HG03439 (cell line): ENCODE results near the gene CD53.
"Not testable (repeated sequence)": the region's sequence is repeated elsewhere in the genome, so short reads cannot be mapped to it uniquely, and the experiment has no call there.

Source experiments
- ATAC-seq: cut with Tn5 transposase; IDR thresholded peaks from one replicate; pipeline ENCODE4 v1.9.1; 2021; ENCODE audit warnings: mild to moderate bottlenecking, moderate library complexity; ENCODE audit not compliant: unreplicated experiment

Gene CD53

DNA sequence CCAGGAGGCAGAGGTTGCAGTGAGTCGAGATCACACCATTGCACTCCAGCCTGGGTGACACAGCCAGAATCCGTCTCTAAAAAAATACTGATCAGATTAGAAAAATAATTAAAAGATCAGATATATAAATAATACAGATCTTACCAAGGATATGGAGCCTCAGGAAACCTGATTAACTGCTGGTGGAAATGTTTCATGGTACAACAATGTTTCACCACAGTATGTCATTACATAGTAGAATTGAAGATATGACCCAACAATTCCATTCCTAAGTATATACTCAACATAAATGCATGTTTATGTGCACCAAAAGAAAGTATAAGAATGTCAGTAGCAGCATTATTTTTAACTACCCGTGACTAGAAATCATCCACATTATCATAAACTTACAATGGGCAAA is 41.7 kb downstream of the CD53 start:
- ATAC-seq: no peak

DNA sequence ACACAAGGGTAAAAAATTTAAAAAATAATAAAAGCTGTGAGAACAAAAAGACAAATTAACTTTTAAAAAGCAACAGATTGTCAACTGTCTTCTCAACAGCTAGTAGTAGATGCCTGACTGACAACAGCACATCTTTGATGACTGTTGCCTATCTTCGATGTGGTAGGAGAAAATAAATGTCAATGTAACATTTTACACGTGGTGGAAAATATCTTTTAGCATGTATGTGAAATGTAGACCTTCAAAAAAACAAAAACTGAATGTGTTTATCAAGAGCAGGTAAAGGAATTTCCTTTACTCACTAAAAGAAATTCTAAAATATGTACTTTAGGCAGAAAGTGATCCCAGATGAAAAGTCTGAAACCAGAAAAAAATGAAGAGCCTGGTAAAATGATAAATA is 42.9 kb downstream of the CD53 start:
- no peak for ATAC-seq

DNA sequence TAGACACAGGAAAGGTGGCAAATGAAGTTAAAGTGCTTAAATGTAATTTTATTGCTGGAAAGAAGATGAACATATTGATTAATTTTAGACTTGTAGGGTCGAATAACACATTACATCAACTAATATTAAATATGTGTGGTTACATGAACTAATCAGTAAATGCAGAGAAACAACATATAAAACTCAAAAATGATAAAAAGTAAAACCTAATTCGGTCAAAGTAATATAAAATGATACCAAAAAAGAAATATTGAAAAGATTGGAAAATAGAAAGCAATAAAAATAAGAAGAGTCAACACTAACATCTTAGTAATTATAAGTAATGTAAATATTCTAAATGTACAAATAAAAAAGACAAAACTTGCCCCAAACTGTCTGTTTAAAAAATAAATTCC is 43.3 kb downstream of the CD53 start:
- ATAC-seq: no peak

DNA sequence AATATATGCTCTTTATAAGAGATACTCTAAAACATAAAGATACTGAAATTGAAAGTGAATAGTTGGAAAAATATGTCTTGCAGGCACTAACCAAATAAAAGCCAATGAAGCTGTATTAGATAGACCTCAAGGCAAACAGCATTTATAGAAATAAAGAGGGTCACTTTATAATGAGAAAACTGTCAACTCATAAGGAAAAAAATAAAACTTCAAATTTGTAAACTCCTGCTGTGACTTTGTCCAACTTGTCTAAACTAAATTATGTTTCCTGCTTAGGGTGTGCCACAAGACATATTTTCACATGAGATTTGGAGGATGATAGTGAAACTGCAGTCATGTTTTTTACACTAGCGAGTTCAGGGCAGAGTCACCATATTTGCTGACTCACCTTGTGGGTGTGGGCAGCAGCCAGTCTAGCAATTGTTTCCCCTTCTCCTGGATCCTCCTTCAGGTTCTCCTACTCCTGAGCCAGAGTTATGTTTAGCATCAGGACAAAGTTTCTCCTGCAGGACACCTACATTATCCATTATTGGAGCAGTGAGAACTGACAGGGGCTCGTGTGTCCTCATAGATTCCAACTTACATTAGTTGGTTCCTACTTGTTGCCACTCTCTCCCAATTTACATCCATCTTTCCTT is 43.8 kb downstream of the CD53 start:
- ATAC-seq: no peak

DNA sequence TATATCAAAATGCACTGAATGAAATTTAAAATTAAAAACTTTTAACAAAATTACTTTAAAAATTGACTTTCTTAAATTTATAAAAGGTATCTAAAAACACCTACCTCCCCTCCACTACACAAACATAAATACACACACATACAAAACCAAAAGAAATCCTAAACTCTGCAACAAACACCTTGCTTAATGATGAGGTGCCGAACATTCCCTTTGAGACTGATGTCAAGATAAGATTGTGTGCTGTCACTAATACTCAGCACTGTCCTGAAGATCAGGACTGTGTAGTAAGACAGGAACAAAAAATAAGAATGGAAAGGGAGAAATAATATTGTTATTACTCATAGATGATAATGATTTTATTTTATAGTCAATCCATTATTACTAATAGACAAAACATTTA is 45.1 kb downstream of the CD53 start:
- no peak for ATAC-seq

DNA sequence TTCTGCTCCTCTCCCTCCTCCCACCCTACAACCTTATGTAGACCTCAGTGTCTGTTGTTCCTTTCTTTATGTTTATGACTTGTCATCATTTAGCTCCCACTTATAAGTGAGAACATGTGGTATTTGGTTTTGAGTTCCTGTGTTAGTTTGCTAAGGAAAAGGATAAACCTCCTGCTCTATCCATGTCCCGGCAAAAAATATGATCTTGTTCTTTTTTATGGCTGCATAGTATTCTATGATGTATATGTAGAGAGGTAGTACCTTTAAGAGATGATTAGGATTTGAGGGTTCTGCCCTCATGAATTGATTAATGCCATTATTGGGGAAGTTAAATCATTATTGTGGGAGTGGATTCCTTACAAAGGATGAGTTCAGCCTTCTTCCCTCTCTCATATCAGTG is 49.0 kb downstream of the CD53 start:
- ATAC-seq: no peak

DNA sequence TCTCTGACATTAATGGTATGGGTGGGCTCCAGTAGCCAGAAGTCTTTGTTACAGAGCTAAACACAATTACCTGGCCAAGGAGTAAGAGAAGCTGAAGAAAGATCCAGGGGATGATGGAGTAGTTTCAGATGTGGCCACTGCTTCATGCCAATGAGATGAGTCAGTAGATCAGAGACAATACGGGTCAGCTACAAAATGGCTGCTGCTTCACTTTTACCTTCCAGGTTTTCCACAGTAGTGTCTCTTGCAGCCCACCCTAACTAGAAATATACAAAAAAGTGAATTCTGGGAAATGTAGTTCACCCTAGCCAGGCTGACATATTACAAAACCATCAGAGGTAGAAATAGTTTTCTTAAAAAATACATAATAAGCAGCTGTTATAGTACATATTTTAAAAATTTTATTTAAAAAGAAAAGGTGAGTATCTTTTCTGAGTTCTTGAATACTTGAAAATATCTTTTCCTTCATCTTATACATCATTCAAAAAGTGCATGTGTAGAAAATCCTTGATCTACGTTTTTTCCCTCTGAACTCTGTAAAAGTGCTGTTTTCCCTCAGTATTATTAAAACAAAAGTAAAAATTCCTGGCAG is 54.6 kb downstream of the CD53 start:
- ATAC-seq: no peak

DNA sequence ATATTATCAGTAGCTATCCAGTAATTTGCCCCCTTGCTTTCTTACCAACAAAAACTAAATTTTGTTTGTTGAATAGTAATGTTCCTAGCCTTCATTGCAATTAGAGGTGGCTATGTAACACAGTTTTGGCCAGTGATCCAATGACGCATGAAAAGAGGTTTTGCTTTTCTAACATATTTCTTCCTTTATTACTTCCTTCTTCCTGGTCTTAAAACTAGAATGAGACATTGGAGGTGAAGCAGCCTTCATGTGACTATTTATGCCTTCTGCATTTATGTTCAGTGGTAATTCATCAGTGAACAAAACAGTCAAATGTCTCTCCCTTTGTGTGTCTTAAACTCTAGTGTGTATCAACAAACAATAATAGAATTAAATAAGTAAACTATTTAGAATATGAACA is 55.2 kb downstream of the CD53 start:
- ATAC-seq: no peak

DNA sequence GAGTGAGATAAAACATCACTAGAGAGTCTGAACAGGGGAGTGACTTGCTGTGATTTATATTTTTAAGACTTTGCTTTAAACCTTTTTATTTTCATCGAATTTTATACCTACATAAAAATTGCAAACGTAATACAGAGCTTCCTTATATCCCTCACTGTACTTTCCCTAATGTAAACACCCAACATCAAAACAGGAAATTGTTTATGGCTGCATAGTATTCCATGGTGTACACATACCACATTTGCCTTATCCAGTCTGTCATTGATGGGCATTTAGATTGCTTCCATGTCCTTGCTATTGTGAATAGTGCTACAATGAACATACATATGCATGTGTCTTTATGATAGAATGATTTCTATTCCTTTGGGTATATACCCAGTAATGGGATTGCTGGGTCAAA is 56.0 kb downstream of the CD53 start:
- ATAC-seq: no peak

DNA sequence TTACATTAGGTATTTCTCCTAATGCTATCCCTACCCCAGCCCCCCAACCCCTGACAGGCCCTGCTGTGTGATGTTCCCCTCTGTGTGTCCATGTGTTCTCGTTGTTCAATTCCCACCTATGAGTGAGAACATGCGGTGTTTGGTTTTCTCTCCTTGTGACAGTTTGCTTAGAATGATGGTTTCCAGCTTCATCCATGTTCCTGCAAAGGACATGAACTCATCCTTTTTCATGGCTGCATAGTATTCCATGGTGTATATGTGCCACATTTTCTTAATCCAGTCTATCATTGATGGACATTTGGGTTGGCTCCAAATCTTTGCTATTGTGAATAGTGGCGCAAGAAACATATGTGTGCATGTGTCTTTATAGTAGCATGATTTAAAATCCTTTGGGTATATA is 58.1 kb downstream of the CD53 start:
- ATAC-seq: not testable (repeated sequence)

DNA sequence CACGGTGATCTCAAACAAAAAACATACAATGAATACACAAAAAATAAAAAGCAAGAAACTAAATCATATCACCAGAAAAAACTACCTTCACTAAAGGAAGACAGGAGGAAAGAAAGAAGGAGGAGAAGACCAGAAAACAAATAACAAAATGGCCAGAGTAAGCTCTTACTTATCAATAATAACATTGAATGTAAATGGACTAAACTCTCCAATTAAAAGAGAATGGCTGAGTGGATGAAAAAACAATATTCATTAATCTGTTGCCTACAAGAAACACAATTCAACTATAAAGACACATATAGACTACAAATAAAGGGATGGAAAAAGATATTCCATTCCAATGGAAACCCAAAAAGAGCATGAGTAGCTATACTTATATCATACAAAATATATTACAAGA is 63.6 kb downstream of the CD53 start:
- no peak for ATAC-seq

DNA sequence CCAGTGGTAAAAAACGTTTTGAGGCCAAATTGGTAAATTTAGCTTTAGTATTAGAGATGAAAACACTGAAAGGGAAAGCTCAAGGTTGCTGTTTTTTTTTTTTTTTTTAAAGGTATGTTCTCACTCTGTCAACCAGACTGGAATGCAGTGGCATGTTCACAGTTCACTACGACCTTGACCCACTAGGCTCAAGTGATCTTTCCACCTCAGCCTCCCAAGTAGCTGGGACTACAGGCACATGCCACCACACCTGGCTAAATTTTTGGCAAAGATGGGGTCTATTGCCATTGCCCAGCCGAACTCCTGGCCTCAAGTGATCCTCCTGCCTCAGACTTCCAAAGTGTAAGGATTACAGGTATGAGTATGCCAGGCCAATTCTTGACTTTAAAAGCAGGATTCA is 71.9 kb downstream of the CD53 start:
- ATAC-seq: no peak

DNA sequence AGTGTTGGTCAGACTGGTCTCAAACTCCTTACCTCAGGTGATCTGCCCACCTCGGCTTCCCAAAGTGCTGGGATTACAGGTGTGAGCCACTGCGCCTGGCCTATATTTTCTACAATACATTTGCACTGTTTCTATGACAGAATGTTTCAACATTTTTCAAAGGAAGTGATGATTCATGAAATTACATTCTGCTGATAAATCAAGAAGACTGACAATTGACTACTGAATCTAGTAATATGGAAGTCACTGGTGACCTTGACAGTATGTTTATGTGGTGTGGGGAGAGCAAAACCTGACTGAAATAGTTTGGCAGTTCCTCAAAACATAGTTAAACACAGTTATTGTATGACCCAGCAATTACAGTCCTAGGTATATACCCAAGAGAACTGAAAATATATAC is 72.7 kb downstream of the CD53 start:
- ATAC-seq: no peak

DNA sequence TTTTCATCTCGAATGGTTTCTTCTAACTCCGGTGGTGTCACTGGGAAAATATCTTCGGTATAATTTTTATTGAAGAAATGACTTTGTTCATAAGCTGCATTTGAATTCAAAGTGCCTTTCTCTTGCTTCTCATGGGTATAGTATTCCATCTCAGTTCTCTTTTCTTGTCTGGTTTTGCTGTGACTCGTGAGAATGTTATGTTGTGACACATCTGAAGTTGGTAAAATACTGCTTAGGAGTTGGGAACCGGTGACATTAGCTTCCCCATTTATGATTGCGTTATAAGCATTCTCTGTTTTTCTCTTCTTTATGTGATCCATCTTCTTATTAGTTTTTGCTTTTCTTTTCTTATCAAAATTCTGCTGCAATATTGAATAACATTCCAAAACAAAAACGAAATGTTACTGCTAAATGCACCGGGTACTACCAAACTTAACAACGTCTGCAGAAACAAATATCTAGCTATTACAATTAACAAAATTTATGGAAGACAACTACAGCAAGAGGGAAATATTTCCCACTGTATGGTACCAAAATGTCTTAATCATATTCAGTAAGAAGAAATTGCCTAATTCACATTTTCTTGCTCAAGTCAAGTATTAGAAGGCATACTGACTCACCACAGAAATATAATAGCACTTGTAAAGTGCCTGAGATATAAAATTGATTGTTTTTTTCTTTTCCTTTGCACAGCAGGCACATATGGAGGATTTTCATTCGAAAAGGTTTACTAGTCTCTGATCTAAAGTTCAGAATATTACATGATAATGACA is 75.3 kb downstream of the CD53 start:
- ATAC-seq: no peak
